Stimulated activated CD4-positive, alpha-beta T cell treated with anti-CD3 and anti-CD28 coated beads, Interleukin-15, amount 100 ng/mL, for 48 hours (primary cell): ENCODE results near the gene SBK2.
"Not testable (repeated sequence)": the region's sequence is repeated elsewhere in the genome, so short reads cannot be mapped to it uniquely, and the experiment has no call there.

Experiments
- DNase-seq, 2 donors: peaks; one replicate each; pipeline ENCODE4 v3.0.0-alpha.2; 2020; ENCODE audit warnings: low read depth in 2 of 2

The SBK2 gene

DNA sequence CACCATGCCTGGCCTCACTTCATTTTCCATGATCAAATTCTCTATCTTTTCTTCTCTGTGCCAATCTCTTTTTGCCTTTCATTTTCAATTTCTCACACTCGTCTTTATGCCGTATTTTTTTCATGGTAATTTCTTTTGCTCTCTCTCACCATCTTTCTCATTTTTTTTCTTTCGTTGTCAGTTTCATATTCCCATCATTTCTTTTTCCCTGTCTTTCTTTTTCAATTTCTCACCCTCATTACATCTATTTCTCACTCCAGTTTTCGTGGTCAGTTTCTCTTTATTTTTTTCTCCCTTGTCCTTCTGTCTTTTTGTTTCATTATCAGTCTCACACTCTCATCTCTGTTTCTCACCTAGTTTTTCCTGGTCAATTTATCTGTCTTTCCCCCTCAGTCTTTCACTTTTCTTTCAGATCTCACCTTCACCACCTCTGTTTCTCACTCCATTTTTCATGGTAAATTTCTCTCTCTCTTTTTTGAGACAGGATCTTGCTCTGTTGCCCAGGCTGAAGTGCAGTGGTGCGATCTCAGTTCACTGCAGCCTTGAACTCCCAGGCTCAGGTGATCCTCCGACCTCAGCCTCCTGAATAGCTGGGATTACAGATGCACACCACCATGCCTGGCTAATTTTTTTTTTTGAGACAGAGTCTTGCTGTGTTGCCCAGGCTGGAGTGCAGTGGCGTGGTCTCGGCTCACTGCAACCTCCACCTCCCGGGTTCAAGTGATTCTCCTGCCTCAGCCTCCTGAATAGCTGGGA, 34.6 kb downstream of the SBK2 start:
- DNase-seq: no peak

DNA sequence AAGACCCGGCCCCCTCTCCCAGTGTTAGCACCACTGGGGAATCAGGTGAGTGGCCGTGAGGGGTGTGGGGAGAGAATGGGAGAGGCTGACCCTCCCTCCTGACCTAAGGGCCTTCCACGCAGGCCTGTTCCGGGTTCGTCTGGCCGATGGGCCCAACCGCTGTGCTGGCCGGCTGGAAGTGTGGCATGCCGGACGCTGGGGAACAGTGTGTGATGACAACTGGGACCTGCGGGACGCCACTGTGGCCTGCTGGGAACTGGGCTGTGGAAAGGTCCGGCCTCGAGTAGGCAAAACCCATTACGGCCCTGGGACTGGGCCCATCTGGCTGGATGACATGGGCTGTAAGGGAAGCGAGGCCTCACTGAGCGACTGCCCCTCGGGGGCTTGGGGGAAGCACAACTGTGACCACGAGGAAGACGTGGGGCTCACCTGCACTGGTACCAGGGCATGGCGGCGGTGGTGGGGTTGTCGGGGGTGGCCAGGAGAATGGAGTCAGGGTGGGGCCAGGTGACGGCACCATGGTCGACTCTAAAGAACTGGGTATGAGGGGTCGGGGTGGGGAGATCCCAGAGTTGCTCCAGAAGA, 36.5 kb downstream of the SBK2 start:
- DNase-seq: no peak

DNA sequence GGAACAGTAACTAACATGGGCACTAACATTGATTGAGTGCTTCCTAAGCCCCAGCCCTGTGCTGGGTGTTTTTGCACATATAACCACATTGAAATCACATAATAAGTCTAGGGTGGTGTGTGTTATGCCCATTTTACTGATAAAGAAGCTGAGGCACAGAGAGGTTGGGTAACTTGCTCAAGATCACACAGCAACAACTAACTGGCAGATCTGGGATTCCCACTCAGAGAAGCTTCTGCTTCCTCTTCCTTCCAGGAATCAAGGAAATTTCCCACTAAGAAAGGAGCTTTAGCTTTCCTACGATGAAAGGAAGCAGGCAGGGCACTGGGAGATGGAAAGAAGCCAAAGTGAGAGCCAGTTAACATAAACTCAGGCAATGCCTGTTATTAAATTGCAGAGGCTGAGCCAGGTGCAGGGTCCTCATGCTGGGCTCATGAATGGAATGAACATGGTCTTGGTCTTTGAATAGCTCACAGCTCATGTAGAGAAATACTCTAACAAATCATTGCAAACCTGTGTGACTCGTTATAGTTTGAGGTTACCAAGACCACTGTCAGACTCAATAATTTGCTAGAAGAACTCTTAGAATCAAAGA, 38.6 kb downstream of the SBK2 start:
- DNase-seq: no peak

DNA sequence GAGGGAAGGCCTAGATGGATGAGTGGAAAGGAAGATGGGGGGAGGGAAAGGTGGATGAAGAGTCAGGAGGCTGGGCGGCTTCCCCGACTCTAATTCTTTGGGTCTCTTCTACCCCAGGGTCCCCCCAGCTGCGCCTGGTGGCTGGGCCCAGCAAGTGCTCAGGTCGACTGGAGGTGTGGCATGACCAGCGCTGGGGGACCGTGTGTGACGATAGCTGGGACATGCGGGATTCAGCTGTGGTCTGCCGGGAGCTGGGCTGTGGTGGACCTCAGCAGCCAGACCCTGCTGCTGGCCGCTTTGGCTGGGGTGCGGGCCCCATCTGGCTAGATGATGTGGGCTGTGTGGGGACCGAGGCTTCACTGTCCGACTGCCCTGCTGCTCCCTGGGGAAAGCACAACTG, 39.2 kb downstream of the SBK2 start:
- no peak for DNase-seq

DNA sequence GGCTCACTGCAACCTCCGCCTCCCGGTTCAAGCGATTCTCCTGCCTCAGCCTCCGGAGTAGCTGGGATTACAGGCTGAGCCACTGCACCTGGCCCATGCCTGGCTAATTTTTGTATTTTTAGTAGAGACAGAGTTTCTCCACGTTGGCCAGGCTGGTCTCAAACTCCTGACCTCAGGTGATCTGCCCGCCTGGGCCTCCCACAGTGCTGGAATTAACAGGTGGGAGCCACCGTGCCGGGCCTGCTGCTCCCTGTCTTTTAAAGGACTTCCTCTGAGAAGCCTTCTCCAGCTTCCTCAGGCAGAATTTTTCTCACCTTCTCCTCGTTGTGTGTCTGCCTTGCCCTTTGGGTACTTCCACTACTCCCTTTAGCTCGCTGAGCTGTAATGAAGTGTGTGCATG, 40.1 kb downstream of the SBK2 start:
- not testable (repeated sequence) for DNase-seq

DNA sequence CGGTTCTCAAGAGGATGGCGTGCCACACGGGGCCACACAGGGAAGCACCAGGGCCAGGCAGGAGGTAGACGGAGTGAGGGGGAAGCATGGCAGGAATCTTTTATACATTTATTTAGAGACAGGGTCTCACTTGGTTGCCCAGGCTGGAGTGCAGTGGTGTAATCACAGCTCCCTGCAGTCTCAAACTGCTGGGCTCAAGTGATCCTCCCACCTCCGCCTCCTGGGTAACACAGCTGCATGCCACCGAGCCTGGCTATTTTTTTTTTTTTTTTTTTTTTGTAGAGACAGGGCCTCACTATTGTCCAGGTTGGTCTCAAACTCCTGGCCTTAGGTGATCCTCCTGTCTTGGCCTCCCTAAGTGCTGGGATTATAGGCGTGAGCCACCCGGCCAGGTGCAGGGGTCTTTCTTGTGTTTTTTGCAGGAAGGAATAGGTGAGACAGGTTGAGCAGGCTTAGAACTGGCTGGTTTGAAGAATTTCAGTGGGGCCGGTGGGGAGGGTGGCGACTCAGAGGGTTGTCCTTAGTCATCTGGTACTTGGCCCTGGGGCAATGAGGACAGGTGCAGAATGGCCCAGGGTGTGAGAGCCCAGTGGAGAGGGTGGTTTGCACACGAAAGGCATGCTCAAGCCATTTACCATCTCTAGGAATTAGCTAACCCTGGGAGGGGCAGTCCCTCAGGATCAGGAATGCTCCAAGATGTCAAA, 41.1 kb downstream of the SBK2 start:
- no peak for DNase-seq

DNA sequence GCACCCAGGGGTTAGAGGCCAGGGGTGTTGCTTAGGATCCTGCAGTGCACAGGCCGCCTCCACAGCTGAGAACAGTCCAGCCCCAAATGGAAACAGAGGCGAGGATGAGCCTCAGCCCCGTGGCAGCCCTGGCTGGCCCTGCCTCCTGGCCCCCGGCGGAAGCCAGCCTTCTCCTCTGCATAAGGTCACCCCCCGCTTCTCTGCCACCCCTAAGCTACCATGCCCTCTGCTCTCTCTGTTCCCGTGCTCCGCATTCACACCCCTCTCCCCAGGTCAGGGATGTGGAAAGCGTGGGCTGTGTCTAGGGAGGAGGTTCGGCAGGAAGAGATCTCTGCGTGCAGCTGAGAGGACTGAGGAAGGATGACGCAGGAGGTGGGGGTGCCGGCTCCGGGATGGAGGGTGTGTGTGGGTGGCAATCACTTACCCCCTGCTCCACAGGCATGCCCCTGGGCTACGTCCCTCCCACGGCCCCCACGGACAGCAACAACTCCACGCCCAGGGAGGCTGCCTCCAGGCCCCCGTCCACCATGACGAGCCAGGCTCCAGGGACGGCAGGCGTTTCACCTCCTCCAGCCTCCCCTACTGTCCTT, 42.7 kb downstream of the SBK2 start:
- DNase-seq: no peak

DNA sequence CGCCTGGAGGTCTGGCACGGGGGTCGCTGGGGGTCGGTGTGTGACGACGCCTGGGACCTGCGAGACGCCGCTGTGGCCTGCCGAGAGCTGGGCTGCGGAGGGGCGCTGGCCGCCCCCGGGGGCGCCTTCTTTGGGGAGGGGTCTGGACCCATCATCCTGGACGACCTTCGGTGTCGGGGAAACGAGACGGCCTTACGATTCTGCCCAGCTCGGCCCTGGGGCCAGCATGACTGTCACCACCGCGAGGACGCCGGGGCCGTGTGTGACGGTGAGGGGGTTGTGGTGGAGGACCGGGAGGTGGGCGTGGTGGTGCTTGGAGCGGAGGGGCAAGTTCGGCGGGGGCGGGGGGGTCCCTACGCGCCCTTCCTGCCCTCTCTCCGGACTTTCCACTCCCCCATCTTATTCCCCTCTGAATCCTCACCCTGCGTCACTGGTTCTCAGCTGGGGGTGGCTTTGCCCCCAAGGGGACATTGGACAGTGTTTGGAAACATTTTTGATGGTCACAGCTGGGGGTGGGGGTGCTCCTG, 43.2 kb downstream of the SBK2 start:
- DNase-seq: no peak

DNA sequence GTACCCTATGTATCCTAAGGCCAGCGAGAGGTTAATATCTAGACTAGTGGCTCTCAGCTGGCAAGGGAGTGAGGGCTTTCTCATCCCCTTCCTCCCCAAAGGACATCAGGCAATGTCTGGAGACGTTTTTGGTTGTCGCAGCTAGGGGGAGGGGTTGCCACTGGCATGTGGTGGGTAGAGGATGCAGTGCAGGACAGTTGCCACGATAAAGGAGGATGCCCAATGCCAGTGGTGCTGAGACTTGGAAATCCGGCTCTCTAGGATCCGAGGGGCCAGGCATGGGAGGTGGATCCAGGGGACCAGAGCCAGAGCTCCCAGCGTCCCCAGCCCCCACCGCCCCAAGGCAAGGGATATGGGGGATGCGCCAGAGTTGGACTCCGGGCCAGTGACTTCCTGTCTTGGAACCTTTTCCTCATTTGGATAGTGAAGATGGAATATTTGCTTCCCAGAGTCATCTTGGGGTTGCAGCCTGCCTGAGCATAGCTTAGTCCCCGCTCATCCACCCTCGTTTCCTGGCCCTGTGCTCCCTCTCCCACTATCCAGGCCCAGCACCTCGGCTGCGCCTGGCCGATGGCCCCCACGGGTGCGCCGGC, 43.8 kb downstream of the SBK2 start:
- no peak for DNase-seq

DNA sequence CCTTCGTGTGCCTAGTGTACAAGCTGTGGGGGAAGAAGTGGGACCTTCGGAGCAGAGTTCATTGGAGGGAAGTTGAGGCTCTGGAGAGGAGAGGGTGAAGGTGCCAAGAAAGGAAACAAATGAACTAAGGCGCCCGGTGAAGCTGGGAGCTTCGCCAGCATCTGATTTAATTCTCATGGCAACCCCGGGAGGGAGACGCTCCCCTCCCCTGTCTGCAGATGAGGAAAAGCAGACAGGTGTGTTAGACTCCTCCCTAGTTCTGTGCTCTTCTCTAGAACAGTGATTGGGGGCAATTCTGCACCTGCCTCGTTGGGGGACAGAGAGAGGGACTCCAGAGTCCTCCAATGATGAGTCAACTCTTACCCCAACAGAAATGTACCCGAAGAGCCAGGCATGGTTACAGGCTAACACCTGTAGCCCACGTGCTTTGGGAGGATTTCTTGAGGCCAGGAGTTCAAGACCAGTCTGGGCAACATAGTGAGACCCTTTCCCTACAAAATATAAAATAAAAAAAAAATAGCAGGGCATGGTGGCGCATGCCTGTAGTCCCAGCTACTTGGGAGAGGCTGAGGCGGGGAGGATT, 44.5 kb downstream of the SBK2 start:
- no peak for DNase-seq

DNA sequence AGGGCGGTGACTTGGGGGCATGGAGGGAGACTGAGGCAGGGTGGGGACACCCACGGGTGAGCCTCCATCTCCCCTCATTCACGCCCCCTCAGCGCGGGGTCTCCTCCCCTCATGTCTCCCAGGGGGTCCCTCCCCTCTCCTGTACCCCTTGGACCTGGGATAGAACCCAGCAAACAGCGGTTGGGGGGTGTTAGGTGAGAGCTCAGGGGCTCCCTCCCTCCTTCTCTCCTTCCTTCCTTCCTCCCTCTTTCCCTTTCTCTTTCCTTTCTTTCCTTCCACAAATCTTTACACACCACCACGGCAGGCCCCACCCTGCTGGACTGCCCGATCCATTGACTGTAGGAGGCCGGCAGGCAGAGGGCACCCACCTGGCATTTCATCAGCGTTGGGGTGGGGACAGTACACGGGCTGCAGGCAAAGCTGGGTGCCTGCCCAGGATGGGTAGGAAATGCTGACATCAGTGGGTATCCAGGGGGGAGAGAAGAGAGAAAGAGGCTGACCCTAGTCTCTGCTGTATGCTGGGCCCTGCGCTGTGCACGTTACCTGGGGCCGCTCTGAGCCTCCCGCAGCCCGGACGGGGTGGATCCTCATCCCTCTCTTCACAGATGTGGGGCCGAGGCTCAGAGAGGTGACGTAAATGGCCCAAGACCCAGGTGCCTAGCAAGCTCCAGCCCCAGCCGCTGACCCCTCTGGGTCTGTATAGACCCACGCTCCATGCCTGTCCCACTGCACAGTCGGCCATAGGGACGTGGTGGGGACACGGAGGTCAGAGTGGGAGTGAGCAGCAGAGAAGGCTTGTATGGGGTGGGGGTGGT, 45.2 kb downstream of the SBK2 start:
- DNase-seq: no peak

DNA sequence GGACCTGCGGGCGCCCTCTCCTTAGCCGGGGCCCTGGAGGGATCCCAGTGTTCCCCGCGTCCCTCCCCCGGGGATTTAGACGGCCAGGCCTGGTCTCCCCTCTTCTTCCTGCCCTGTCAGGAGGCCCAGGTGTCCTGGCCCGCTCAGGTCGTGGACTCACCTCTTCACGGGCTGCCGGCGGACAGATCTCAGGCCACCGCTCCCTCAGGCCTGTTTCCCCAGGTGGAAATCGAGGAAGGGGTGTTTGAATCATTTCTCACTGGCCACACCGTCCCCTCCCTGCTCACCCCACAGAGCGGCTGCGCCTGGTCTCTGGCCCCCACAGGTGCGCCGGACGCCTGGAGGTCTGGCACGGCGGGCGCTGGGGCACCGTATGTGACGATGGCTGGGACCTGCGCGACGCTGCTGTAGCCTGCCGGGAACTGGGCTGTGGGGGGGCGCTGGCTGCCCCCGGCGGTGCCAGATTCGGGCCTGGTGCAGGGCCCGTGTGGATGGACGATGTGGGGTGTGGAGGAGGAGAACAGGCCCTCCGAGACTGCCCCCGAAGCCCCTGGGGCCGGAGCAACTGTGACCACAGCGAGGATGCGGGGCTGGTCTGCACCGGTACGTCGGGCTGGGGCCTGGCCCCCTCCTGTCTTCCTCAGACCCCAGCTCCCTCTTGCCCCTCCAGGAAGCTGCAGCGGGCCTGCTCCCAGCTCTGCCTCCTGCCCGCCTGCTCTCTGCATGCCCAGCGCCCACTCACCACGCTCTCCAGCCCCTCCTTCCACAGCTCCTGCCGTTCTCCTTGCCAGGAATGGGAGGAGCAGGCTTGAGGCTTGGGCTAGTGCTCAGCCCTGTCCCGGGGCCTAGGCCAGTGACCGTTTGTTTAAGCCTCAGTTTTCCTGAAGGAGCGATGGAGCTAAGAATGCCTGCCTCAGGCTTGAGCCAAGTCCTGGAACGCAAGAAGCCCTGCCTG, 46.2 kb downstream of the SBK2 start:
- DNase-seq: no peak

DNA sequence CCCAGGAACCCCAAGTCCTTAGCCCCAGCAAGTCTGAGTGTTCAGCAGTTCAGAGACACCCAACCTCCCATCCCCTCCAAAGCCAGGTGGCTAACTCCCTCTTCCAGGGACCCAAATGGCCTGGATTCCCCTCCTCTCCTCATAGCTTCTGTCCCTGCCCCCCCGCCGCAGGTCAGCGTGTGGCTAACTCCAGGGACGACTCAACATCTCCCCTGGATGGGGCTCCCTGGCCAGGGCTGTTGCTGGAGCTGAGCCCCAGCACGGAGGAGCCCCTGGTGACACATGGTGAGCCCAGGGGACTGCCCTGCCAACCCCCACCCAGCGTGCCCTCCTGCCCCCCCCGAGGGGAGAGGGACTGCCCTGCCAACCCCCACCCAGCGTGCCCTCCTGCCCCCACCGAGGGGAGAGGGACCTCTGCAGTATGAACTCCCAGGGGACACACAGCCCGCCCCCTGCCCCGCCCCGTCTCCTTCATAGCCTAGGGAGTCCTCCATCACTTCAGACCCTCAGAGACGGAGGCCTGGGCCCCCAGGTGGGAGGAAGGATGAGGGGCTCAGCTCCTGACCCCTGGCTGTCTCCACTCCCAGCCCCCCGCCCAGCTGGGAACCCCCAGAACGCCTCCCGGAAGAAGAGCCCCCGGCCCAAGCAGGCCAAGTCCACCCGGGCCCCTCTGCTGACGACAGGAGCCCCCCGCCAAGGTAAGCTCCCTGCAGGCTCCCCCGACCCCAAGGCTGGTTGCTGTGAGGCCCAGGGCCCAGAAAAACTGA, 47.0 kb downstream of the SBK2 start:
- no peak for DNase-seq

DNA sequence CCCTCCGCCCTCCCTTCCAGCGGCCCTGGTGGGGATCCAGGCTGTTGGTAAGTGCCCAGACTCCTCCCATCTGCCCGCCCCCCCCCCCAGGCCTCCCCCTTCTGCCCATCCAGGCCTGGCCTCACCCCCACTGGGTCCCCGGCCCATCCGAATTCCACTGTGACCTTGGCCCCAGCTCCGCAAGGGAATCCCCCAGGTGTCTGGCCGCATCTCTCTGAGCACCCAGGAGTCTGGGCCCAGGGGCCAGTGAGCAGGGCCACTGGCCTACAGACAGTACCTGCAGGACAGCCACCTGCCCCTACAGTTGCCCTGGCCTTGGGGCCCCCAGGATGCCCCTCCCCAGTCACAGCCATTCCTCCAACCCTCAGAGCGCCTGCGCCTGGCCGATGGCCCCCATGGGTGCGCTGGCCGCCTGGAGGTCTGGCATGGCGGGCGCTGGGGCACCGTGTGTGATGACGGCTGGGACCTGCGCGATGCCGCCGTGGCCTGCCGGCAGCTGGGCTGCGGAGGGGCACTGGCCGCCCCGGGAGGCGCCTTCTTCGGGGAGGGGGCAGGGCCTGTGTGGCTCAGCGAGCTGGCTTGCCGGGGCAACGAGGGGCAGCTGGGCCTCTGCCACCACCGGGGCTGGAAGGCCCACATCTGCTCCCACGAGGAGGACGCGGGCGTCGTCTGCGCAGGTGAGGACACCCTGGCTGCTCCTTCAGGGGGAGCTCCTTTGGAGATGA, 47.8 kb downstream of the SBK2 start:
- DNase-seq: no peak

DNA sequence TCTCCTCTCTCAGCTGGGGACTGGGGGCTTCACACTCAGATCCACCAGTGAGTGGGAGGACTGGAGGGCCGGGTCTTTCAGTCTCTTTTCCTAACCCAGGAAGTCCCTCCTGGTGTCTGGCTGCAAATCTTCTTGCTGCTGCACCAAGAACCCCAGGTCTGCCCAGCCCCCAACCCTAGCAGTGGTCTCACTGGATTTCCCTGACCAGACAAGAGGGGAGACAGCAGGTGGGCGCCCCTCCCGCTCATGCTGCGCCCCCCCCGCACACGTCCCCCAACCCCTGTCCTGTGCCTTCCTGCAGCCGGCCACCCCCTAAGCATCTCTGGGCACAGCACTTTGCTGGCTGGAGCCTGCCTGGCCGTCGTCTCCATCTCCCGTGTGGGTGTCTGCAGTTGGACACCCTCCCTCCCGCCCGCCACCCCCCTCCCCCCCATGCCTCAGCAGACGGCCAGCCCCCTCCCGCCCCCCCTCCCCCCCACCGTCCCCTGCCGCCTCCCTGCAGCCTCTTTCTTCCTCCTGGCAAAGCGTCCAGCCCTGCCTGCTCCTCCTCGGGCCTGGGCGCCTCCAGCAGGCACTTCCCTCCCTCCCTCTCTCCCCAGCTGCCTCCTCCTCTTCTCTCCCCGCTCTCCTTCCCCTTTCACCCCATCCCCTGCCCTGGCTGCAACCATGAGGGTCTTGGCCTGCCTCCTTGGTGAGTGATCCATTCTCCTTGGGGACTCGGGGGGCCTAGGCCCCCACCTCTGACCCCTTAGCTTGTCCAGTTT, 48.8 kb downstream of the SBK2 start, which contains the start of gene SSC5D:
Gene SSC5D, plus strand, starts transcription at position 513 of the 764 bp plus-strand sequence. Its CDS starts 154 bp downstream, at position 667.
- no peak for DNase-seq

DNA sequence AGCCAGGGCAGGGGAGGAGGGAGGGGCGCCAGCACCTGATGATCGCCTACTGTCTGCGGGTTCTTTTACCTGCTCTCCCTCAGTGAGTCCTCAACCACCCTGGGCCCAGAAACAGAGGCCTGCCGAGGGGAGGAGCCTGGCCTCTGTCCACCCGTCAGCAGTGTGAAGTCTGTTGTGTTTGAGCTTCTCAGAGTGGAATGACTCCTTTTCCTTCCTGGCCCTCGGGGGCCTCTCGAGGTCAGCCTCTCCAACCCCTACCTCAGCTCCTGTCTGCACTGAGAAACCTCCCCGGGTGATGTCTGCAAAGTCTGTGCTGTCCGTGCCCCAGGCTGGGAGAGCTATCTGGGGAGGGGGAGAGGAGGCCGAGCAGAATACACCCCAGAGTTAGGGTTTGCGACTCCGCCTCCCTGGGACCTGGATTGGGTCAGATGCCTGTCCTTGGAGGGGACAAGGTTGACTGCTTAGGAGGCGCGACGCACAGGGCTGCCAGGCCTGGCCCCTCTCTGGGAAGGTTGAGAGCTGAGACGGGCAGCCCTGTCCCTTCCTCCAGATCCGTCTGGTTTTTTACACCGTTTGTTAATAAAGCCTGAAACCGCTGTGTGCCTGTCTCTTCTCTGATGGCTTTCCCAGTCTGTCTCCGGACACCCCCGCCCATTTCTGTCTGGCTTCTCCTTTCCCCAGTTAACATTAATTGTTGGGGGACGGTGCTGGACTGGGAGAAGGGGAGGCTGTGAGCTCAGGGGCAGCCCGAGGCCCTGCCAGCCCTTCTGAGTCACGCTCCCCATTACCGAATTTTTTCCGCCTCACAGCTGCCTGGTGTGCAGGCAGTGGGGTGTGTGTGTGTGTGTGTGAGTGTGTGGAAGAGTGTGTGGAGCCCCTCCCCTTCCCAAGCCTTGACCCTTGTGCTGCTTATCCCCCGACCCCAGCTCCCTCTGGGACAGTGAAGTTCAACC, 49.7 kb downstream of the SBK2 start:
- peak; percentile 47 to 58 for DNase-seq
